ENCODE results near the gene PLET1. TPM values are rescaled to one million over a fixed set of nuclear protein-coding genes. Genes with fewer than 3 reads are reported as not detected.

Gene PLET1
- total RNA-seq, 2 experiments from 2014 or later = not detected

DNA sequence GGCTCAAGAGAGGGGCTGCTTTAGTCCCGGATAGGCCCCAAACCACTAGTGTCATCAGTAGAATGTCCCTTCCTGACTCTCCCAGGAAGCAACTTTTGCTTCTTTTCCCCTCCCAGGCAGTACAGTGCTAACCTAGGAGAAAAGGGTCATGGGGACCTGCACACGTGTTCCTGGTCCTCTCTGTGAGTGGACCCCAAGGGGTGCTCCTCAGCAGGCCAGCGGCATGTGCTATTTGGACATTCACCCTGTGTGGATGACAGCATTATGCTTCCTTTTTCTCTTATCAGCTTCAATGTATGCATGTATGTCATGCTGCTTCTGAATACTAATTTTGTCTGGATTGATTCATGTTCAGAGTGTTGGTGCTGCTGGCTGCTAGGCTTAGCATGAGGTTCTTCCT lies 18.1 kb upstream of the PLET1 start:
- Histone ChIP-seq H2AFZ (ENCODE audit: low read length) (no peak overlapping the region), H3K4me2 (ENCODE audit: low read length) (no peak overlapping the region), H4K20me1 (ENCODE audit: insufficient read depth, low read length) (no peaks in the 10 kb centered on the region), H3K79me2 (ENCODE audit: insufficient read depth, low read depth, low read length) (no peaks in the 10 kb centered on the region), H3K4me3 (ENCODE audit: low read depth, low read length, poor library complexity, severe bottlenecking) (no peak overlapping the region), H3K36me3 (ENCODE audit: insufficient read depth, low read length) (no peaks in the 10 kb centered on the region), H3K9me2 (ENCODE audit: insufficient read depth, low read length) (no peaks in the 10 kb centered on the region), H3K9me3 (ENCODE audit: low read length) (no peaks in the 10 kb centered on the region), H3K27ac (ENCODE audit: low read depth, low read length, poor library complexity, severe bottlenecking) (no peak overlapping the region), H3K4me1 (ENCODE audit: insufficient read depth, low read length, poor library complexity, severe bottlenecking) (peaks cover 10% of the 10 kb centered on the region)
- ChIA-PET CTCF (ENCODE audit: unreplicated experiment) (interaction anchor here (2.1 kb wide), 1 partner anchor 59 kb away, joined by 23 read pairs; no protein-coding TSS in a partner anchor), POLR2A (interaction anchor here (0.6 to 1.4 kb wide), 2 partner anchors 56 to 193 kb away, joined by 3 to 5 read pairs; no protein-coding TSS in a partner anchor)
- intact Hi-C loops (cut with micrococcal nuclease; ENCODE audit: unreplicated experiment) = no loop called here
- no TSS peak for BruUV-seq (replicated peaks)
- TF ChIP-seq, protein P1, sequence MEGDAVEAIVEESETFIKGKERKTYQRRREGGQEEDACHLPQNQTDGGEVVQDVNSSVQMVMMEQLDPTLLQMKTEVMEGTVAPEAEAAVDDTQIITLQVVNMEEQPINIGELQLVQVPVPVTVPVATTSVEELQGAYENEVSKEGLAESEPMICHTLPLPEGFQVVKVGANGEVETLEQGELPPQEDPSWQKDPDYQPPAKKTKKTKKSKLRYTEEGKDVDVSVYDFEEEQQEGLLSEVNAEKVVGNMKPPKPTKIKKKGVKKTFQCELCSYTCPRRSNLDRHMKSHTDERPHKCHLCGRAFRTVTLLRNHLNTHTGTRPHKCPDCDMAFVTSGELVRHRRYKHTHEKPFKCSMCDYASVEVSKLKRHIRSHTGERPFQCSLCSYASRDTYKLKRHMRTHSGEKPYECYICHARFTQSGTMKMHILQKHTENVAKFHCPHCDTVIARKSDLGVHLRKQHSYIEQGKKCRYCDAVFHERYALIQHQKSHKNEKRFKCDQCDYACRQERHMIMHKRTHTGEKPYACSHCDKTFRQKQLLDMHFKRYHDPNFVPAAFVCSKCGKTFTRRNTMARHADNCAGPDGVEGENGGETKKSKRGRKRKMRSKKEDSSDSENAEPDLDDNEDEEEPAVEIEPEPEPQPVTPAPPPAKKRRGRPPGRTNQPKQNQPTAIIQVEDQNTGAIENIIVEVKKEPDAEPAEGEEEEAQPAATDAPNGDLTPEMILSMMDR (conservative IDR thresholded peaks at IDR 0.05; ENCODE audit: low read length) = no peak
- no peak for TF ChIP-seq EZH2phosphoT487 (IDR thresholded peaks at IDR 0.05; ENCODE audit: borderline replicate concordance, low read depth, low read length)
- DNase-seq (ENCODE audit: low spot score) = no peak

DNA sequence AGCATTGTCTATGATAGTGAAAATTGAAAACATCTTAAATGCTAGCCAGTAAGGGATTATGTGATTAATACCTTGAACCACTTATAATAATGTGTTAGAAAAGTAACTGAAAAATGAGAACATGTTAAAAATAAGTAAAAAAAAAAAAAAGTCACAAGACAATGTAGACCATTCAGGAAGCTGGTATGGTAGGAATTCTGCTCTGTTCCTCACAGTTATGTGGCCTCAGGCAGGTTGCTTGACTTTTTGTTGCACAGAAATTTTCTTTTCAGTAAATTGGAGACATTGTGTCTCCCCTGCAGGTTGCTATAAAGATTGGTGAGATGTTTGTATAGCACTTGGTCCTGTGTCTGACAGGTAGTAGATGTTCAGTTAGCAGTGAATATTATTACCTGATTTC lies 17.3 kb upstream of the PLET1 start:
- Histone ChIP-seq H4K20me1 (ENCODE audit: insufficient read depth, low read length) (no peaks in the 10 kb centered on the region), H3K27ac (ENCODE audit: low read depth, low read length, poor library complexity, severe bottlenecking) (no peak overlapping the region), H3K4me2 (ENCODE audit: low read length) (no peak overlapping the region), H3K9me2 (ENCODE audit: insufficient read depth, low read length) (no peaks in the 10 kb centered on the region), H3K9me3 (ENCODE audit: low read length) (no peaks in the 10 kb centered on the region), H3K79me2 (ENCODE audit: insufficient read depth, low read depth, low read length) (no peaks in the 10 kb centered on the region), H2AFZ (ENCODE audit: low read length) (no peak overlapping the region), H3K4me3 (ENCODE audit: low read depth, low read length, poor library complexity, severe bottlenecking) (no peak overlapping the region), H3K36me3 (ENCODE audit: insufficient read depth, low read length) (no peaks in the 10 kb centered on the region), H3K4me1 (ENCODE audit: insufficient read depth, low read length, poor library complexity, severe bottlenecking) (peaks cover 10% of the 10 kb centered on the region)
- no TSS peak for BruUV-seq (replicated peaks)
- intact Hi-C loops (cut with micrococcal nuclease; ENCODE audit: unreplicated experiment) = no loop called here
- TF ChIP-seq, protein P1 (conservative IDR thresholded peaks at IDR 0.05; ENCODE audit: low read length) = no peak
- TF ChIP-seq EZH2phosphoT487 (IDR thresholded peaks at IDR 0.05; ENCODE audit: borderline replicate concordance, low read depth, low read length) = no peak
- ChIA-PET POLR2A (no interaction called here), CTCF (ENCODE audit: unreplicated experiment) (no interaction called here)
- no peak for DNase-seq (ENCODE audit: low spot score)

DNA sequence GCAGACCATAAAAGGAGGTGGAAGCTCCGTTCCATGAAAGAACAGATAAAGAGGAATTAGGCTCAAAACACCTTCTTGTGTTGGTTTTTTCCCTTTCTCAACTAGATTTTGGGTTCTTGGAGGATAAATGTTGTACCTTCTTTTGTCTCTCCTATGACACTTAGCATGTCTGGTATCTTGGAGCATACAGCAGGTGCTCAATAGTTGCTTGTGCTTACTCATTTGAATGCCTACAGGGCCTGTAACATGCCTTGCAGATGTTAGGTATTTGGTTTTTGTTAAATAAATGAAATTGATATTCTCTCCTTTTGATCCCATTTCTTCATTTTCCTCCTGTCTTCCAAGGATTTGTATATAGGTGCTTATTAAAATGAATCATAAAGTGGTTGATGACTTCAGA lies 16.4 kb upstream of the PLET1 start:
- Histone ChIP-seq H3K4me3 (ENCODE audit: low read depth, low read length, poor library complexity, severe bottlenecking) (no peak overlapping the region), H3K9me2 (ENCODE audit: insufficient read depth, low read length) (no peaks in the 10 kb centered on the region), H3K27ac (ENCODE audit: low read depth, low read length, poor library complexity, severe bottlenecking) (no peak overlapping the region), H2AFZ (ENCODE audit: low read length) (no peak overlapping the region), H3K9me3 (ENCODE audit: low read length) (no peaks in the 10 kb centered on the region), H3K4me1 (ENCODE audit: insufficient read depth, low read length, poor library complexity, severe bottlenecking) (peaks cover 10% of the 10 kb centered on the region), H4K20me1 (ENCODE audit: insufficient read depth, low read length) (no peaks in the 10 kb centered on the region), H3K4me2 (ENCODE audit: low read length) (no peak overlapping the region), H3K36me3 (ENCODE audit: insufficient read depth, low read length) (no peaks in the 10 kb centered on the region), H3K79me2 (ENCODE audit: insufficient read depth, low read depth, low read length) (no peaks in the 10 kb centered on the region)
- no peak for DNase-seq (ENCODE audit: low spot score)
- no TSS peak for BruUV-seq (replicated peaks)
- CTCF ChIA-PET (ENCODE audit: unreplicated experiment) = no interaction called here
- TF ChIP-seq, protein P1 (conservative IDR thresholded peaks at IDR 0.05; ENCODE audit: low read length) = no peak
- no peak for TF ChIP-seq EZH2phosphoT487 (IDR thresholded peaks at IDR 0.05; ENCODE audit: borderline replicate concordance, low read depth, low read length)
- POLR2A ChIA-PET = no interaction called here
- intact Hi-C loops (cut with micrococcal nuclease; ENCODE audit: unreplicated experiment) = no loop called here
